Glomerular visceral epithelial cell (primary cell): Measurements from ENCODE around the gene ROPN1L.

Experiments
- DNase-seq: peaks from one replicate; pipeline ENCODE4 v3.0.0-alpha.2; 2016; ENCODE audit errors: extremely low spot score

ROPN1L gene

DNA sequence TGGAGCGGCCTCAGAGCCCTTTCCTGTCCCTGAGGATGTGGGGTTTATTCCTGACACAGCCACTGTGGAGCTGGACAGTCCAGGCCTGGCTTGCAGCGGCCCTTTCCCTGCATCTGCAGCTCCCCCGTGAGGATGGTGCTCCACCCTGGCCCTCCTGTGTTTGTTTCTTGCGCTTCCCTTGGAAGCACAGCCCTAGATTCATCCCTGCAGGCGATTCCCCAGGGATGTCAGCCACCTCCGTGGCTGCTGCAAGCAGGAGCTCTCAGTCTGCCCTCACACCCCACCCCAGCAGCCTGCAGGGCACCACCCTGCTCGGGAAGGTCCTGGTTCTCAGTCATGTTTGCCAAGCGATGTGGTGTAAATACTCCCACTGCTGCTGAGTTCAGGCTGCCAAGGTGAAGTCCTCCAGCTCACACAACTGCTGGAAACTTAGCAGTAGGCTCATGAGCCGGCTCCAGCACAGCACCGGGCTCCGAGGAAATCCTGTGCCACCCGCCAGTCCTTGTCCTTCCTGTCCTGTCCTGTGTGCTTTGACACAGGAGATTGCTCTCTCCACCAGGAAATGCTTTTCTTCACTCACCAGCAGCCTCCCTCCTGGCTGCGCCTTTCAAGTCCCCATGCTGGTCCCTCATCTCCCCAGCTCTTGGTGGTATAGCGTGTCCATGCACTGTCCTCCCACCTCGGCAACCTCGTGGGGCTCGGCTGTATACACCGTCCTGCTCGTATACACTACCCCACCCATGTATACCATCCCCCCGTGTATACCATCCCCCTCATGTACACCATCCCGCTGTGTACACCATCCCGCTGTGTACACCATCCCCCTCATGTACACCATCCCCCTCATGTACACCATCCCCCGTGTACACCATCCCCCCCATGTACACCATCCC is 16.2 kb downstream of the ROPN1L start:
- DNase-seq, result no peak

DNA sequence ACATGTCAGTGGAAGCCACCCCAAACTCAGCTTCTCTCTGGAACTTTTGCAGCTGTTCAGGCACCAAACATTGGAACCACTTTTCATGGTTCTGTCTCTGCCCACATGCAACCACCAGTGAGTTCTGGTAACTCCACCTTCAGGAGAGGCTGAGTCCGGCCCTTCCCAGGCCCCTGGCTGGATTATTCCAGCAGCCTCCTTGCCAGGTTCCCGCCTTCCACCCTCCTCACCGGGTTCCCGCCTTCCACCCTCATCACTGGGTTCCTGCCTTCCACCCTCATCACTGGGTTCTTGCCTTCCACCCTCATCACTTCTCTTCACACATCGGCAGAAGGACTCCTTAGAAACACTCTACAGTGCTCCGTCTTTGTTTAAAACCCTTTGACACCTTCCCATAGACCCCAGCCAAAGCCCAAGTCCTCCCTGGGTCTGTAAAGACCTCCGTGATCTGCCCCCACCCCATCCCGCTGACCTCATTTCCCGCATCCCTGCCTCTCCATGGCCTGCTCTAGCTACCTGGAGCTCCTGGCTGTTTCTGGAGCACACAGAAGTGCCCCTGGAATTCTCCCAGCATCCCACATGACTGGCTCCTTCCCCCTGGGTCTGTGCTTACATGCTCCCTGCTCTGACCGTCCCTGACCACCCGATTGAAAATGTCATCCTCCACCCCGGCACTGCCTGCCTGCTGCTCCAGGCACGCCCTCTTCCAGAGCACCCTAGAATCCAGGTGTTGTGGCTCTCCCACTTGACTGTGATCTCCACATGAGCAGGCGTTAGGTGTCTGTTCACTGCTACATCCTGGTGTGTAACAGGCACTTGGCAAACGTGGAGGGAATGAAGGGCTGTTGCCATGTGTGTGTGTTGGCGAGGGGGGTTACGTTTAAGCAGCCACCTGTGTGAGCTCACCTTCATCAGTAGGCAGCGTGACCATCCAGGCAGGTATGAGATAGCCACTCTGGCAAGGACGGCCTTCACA is 17.7 kb downstream of the ROPN1L start:
- no peak for DNase-seq

DNA sequence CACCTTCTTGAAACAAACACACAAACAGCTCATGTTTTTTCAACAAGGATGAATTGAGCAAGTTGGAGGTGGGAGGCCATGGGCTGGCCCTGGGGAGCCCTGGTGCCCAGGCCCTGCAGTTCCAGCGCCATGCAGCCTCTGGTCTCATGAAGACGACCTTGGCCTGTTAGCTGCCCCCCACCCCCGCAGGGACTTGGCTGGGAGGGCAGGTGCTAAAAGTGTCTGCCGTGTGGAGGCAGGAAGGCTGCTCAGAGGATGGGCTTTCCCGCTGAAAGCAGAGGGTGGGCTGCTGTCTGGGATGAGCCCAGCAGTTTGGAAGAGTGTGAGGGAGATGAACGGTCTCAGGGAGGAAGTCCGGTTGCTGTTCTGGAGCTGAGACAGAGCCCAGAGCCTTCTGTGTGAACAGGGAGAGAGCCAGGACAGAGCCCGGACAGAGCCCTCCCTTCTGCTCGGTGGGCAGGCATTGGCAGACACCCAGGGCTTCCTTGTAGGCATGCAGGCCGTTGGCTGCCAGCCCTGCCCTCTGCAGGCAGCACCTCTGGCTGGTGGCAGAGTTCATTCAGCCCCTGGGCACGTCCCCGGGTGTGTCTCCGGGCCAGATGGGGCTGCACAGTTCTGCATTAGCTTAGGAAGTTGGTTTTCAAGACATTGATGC is 18.7 kb downstream of the ROPN1L start:
- peak; percentile 41 for DNase-seq

DNA sequence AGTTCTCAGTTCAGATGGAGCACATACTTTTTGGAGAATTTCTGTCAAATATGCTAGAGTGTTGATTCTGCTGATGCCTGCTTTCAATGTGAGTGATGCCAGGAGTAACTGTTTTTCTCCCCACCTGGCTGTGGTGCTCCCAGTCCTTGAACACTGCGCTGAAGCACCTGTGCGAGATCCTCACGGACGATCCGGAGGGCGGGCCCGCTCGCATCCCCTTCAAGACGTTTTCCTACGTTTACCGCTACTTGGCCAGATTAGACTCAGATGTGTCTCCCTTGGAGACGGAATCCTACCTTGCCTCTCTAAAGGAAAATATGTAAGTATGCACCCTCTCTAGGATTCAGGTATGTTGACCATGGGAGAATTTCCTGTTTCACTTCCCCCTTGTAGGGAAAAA is 19.4 kb downstream of the ROPN1L start:
- DNase-seq, result no peak

DNA sequence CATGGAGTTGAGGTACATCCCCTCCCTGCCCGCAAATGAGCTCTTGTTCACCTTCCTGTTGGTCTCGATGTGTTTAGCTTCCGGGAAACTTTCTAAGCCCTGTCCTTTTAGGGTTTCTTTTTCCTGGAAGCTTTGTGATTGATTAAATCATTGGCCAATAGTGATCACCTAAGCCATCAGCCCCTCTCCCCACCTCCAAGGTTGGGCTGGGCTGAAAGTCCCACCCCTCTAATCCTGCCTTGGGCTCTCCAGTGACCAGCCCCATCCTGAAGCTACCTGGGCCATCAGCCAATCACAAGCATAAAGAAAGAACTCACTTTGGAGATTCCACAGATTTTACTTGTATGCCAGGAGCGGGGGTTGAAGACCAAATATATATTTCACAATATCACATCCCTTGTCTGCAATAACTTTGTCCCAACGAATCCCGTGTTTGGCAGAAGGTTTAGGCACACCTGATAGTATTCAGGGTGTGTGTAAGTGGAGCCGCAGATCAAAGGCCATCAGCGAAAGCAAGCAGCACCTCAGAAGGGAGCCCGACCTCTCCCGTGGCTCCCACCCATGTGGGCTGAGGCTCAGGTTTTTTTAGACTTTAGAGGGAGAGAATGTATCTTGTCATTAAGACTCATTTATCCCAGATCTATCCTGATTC is 20.4 kb downstream of the ROPN1L start:
- DNase-seq, result no peak

DNA sequence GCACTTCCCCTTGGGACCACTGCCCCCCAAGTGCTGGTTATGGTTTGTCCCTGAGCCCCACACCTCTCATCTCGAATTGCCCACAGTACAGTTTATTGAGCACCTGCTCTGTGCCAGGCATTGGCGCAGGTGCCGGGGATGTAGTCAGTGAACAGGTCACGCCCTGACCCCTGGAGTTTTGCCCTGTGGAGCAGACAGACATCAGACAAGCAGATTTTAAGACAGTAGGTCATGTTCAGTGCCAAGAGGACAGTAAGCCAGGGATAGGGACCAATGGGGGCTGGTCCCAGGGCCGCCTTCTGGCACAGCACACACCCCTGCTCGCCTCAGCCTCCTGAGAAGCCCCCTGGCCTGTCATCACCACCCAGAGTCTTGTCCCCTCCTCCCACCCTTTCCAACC is 21.9 kb downstream of the ROPN1L start:
- DNase-seq, result no peak

DNA sequence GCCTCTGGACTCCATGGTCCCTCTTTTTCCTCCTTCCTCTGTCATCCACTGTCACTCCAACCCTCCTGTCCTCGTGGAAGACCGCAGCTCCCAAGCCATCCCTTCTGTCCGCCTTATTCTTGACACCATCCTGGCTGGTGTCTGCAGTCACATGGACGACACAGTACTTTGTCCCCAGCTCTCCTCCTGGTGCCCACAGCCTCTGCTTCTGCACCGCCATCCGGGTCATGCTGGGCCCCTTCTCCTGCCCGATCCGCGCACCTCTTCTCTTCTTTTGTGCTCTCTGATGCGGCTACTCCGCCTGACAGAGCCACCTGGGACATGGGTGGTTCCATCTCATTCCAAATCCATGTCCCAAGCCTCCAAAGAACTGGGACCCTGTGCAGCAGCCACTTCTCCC is 22.5 kb downstream of the ROPN1L start:
- no peak for DNase-seq

DNA sequence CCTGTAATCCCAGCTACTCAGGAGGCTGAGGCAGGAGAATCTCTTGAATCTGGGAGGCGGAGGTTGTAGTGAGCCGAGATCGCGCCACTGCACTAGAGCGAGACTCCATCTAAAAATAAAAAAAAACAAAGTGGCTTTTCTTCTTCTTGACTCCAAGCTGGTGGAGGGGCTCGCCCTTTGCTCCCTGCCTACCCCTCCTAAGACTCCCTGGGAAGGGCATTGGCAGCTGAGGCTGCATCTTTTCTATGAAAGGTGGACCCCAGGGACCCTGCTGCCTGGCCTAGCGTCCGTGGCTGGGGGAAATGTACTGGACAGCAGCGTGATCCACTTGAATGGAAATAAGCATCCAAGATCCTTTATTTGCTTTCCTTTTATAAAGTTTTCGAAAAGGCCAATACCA is 24.0 kb downstream of the ROPN1L start:
- DNase-seq, result no peak

DNA sequence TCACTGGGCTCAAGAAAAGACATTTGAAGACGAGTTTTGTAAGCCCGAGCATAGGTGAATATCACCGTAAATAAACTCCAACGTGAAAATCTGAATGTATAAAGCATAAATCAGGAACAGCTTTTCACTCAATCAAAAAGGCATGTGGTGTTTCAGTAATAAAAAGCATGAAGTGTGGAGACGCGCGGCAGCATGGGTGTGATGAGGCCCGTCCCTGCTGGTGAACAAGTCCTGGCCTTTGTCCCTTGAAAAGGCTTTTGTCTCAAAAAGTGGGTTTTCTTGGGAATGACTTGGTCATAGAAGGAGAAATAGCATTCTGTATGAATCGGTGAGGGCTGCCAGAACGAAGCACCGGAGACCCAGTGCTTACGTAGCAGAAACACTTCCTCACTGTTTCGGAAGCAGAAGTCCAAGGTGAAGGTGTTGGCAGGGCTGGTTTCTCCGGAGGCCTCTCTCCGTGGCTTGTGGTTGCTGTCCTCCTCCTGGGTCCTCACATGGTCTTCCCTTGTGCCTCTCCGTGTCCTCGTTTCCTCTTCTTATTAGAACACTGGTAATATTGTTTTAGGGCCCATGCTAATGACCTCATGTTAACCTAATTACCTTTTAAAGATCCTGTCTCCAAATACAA is 24.9 kb downstream of the ROPN1L start:
- no peak for DNase-seq

DNA sequence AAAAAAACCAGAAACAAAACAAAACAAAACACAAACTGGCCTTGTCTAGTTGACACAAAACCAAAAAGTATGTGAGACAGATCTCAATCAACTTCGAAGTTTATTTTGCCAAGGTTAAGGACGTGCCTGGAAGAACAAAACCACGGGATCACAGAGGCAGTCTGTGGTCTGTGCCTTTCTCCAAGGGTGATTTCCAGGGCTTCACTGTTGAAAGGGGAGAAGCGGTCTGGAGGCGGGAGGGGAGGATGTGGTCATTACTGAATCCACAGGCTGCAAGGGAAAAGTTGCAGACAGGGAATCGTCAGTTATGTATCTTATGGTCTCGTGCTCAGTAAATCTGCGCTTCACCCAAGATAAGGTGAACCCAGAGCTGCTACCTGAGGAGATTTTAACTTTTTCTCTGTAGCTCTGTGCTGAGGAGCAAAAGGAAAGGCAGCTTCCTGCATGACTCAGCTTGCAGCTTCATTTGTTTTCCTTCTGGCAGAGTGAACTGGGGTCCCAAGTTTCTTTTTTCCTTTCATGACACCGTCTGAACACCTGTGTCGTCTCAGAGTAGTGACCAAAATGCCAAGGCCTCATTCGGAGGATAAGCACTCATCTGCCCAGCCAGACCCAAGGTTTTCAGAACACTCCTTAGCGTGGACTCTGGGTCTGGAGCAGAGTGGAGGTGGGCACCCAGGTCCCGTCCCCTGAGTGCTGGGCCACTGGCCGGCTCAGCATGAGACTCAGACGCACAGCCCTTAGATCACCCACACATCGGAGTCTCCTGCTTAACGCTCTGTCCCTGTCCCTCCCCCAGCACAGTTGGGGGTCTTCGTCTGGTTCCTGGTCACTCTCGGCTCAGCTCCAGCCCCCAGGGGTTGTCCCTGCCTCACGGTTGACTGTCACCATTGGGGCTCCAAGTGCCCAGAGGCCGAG is 25.9 kb downstream of the ROPN1L start:
- peak; percentile 88 for DNase-seq

DNA sequence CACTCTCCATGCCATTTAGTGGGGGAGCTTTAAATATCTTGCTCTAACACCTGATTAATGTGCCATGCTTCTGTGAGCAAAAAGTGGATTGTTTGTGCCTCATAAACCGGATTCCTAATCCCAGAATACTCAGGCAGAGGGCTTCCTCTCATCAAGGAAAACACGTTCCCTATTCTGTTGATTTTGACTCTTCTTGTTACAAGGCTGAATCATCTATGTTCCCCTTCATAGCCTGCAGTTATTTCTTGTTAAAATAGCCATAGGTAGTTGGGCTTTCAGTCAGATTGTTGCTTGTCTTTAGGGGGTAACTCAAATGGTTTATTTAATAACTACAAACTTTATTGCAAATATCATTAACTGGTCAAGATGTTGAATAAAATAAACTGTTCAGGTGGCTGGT is 26.6 kb downstream of the ROPN1L start:
- no peak for DNase-seq

DNA sequence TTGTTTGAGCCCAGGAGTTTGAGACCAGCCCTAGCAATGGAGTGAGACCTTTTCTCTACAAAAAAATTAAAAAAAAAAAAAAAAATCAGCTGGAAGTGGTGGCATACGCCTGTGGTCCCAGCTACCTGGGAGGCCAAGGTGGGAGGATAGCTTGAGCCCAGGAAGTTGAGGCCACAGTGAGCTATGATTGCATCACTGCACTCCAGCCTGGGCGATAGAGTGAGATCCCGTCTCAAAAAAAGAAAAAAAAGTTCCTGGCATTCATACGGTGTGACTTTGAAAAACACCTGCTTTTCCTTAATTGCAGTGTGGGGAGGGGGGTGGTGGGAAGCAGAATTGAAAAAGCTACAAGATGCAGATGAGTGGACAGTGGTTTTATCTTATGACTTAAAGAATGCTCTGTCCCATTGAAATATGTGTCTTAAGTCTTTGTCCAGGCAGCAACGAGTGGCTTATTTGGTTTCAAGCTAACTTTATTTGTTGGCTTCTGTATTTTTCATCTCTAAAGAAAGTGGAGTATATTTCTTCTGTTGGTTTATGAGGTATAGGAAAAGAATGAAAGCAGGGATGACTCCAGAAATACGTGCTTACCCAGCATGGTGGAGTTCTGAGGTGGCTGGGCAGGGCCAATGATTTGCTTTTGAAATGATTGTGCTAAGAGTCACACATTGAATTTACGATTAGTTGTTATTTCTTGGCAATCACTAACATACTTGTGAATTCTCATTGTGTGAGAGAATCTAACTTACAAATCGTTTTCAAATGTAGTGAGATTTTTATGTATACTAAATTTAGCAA is 27.8 kb downstream of the ROPN1L start:
- DNase-seq, result peak; percentile 68

DNA sequence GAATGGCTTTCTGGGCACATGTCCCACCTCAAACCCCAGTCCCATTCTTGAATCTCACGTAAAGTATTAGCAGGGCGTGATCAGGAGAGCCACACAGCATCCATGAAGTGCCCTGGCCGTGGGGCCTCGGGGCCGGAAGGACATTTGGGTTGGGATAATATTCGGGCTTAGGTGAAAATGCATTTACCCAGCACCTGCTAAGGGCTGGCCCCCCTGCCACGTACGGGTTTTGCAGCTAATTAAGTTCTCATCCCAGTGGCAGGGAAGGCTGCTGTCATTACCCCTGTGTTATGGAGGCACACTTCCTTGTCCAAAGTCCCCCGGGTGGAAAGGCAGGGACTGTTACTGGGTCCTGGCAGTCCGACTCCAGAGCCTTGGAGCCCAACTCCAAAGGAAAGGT is 29.0 kb downstream of the ROPN1L start:
- DNase-seq, result no peak

DNA sequence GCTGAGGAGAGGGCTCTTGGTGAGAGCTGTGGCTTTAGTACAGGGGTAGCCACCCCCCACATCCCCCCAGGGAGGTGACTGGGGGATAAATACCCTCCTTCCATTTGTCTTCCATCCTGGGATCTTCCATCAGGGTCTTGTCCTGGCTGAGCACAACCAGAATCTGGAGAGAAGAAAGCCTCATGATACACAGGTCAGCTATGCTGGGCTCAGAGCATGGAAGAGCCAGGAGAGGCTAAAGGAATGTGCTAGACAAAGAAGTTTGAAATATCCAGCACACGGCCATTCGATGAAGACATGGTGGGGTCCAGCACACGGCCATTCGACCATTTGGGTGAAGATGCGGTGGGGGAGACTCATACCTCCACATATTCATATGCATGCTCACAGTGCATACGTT is 30.0 kb downstream of the ROPN1L start:
- DNase-seq, result no peak

DNA sequence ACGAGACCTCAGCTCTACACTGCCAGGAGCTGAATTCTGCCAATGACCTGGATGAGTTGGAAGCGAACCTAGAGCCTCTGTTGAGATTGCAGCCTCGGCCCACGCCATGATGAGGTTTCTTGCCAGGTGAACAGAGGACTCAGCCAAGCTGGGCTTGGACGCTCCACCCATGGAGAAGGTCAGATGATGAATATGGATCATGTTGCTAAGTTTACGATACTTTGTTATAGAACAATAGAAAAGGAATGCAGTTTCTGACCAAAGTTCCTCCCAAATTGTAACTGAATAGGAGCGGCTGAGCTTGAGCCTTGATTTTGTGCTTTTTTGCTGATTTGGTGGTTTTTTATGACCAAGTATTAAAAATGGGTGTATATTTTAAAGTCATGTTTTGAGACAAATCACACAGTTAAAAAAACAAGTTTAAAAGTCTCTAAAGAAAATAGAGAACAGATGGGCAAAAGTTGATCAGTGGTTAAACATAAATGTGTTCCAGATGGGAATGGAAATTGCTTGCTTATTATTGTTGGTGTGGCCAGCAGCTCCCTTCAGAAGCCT is 32.9 kb downstream of the ROPN1L start:
- no peak for DNase-seq

DNA sequence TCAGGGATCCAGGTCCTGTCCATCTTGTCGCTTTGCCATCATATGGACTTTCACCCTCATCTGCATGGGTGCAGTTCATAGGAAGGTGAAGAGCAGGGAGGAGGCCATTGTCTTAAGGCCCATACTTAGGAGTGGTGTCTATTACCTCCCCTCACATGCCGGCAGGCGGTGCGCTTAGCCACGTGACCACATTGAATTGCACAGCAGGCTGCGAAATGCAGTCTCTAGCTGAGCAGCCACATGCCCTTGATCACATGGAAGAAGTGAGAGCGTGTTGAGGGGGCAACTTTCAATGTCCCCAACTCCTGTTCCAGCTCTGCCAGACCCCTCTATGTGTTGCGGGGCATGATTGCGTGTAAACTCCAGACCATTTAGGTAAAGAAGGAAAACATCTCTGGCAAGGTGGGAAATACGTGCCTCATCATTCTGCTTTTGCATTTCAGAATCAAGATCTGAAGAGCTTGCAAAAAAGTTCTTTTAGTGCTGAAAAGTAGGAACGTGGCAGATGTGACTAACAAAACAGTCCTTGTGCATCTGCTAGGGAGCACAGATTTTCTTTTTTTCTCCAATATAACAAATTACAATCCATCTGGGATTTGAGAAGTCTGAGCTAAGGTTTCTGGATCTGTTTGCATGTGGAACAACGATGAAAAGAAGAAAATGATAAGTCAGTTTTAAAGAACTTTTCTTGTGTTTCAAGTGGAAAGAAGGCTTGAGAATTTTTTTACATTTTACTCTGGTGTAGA is 34.4 kb downstream of the ROPN1L start:
- no peak for DNase-seq

DNA sequence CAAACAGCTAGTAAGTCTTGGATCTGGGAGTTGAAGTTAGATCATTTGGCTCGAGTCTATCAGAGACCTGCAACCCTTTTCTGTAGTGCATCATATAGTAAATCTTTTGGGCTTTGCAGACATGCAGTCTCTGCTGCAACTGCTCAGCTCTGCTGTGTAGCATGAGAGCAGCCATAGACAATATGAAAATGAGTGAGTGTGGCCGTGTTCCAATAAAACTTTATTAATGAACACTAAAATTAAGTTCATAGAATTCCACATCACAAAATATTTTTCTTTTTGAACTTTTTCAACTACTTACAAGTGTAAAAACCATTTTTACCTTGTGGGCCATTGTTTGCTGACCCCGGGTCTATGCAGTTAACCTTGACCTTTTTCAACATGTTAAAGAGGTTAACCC is 35.2 kb downstream of the ROPN1L start:
- DNase-seq, result no peak

DNA sequence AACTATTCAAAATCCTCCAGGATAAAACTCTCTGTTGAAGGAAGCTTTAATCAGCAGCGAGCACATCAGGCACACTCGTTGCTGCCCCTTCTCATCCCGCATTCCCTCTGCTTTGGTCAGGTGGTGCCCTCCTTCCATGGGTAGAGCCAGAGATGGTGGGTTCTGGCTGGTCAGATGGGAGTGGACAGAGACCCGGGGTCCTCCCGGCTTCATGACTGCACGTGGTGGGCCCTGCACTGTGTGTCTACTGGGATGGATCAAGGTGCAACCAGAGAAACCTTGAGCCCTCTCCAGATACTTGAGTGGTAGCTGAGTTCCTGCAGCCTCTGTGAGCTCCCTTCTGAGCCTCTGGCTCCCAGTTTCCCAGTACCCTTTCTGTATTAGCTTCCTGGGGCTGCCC is 36.3 kb downstream of the ROPN1L start:
- no peak for DNase-seq
